Neural cell (in vitro differentiated cells): ENCODE data around the gene UBA3. TPM values are rescaled to one million over a fixed set of nuclear protein-coding genes. Genes with fewer than 3 reads are reported as not detected.

ENCODE experiments used
- H2AFZ ChIP-seq: fragments of 200-600, 300-800 bp; sonication (generic), shearing (Covaris generic); 2 replicates; pipeline ENCODE4 v1.6.0; 2014; ENCODE audit warnings: low read depth, mild to moderate bottlenecking, antibody characterized with exemption, low read length, moderate library complexity
- H3F3A ChIP-seq: fragments of 200-600 bp; shearing (Covaris generic); 2 replicates; pipeline ENCODE4 v1.6.1; 2016; ENCODE audit warnings: mild to moderate bottlenecking, moderate library complexity, mixed read lengths, antibody characterized with exemption, low read length; ENCODE audit not compliant: insufficient read depth, poor library complexity, severe bottlenecking
- H3K27ac ChIP-seq: fragments of 200-600, 300-800 bp; sonication (generic), shearing (Covaris generic); 2 replicates; pipeline ENCODE4 v1.5.1; 2014; ENCODE audit warnings: mild to moderate bottlenecking, low read length, moderate library complexity
- H3K27me3 ChIP-seq: fragments of 300-800, 200-600 bp; sonication (generic), shearing (Covaris generic); 2 replicates; pipeline ENCODE4 v1.6.0; 2014; ENCODE audit warnings: mild to moderate bottlenecking, low read depth, low read length, moderate library complexity; ENCODE audit not compliant: insufficient read depth
- H3K36me3 ChIP-seq: fragments of 300-800, 200-600 bp; sonication (generic), shearing (Covaris generic); 2 replicates; pipeline ENCODE4 v1.5.1; 2014; ENCODE audit warnings: mild to moderate bottlenecking, antibody characterized with exemption, low read length, moderate library complexity; ENCODE audit not compliant: insufficient read depth
- H3K4me2 ChIP-seq: fragments of 300-800, 200-600 bp; sonication (generic), shearing (Covaris generic); 2 replicates; pipeline ENCODE4 v1.6.0; 2014; ENCODE audit warnings: mild to moderate bottlenecking, low read length
- H3K4me3 ChIP-seq: fragments of 300-800, 200-600 bp; sonication (generic), shearing (Covaris generic); 2 replicates; pipeline ENCODE4 v1.5.1; 2014; ENCODE audit warnings: mild to moderate bottlenecking, low read length, moderate library complexity
- H3K79me2 ChIP-seq: fragments of 200-600 bp; shearing (Covaris generic); replicated peaks from 2 replicates; pipeline ENCODE4 v1.6.0; 2014; ENCODE audit warnings: mild to moderate bottlenecking, low read length, moderate library complexity; ENCODE audit not compliant: insufficient read depth
- H3K9ac ChIP-seq: fragments of 300-800, 200-600 bp; sonication (generic), shearing (Covaris generic); 2 replicates; pipeline ENCODE4 v1.6.1; 2016; ENCODE audit warnings: mild to moderate bottlenecking, low read length, mixed read lengths
- H3K9me2 ChIP-seq: fragments of 200-600 bp; shearing (Covaris generic); 2 replicates; pipeline ENCODE4 v1.6.1; 2016; ENCODE audit warnings: mild to moderate bottlenecking, low read length, mixed read lengths; ENCODE audit not compliant: insufficient read depth
- H3K9me3 ChIP-seq: fragments of 200-600, 300-800 bp; sonication (generic), shearing (Covaris generic); 2 replicates; pipeline ENCODE4 v1.6.1; 2016; ENCODE audit warnings: mild to moderate bottlenecking, mixed run types, low read length, moderate library complexity, mixed read lengths
- H4K20me1 ChIP-seq: fragments of 200-600 bp; shearing (Covaris generic); 2 replicates; pipeline ENCODE4 v1.6.1; 2016; ENCODE audit warnings: mild to moderate bottlenecking, mixed run types; ENCODE audit not compliant: insufficient read depth
- CTCF ChIP-seq: fragments of 450-650 bp; IDR thresholded peaks from 2 replicates; pipeline ENCODE4 v1.5.1; 2014; ENCODE audit warnings: antibody characterized with exemption, mild to moderate bottlenecking, moderate library complexity; ENCODE audit not compliant: poor library complexity, severe bottlenecking
- EP300 ChIP-seq: fragments of 450-650 bp; conservative IDR thresholded peaks from 2 replicates; pipeline ENCODE4 v1.6.1; 2014; ENCODE audit warnings: antibody characterized with exemption, mild to moderate bottlenecking, moderate library complexity; ENCODE audit not compliant: poor library complexity, severe bottlenecking
- EZH2 ChIP-seq: fragments of 200-600, 300-800 bp; shearing (Covaris generic), sonication (generic); IDR thresholded peaks from 2 replicates; pipeline ENCODE4 v1.6.1; 2014; ENCODE audit warnings: antibody characterized with exemption, low read length, borderline replicate concordance, mild to moderate bottlenecking; ENCODE audit not compliant: insufficient read depth, poor library complexity, severe bottlenecking
- MXI1 ChIP-seq: fragments of 450-650 bp; conservative IDR thresholded peaks from 2 replicates; pipeline ENCODE4 v1.6.1; 2014; ENCODE audit warnings: antibody characterized with exemption, mild to moderate bottlenecking; ENCODE audit not compliant: poor library complexity, severe bottlenecking
- POLR2AphosphoS5 ChIP-seq: IDR thresholded peaks from 2 replicates; pipeline ENCODE4 v1.6.1; 2012
- RAD21 ChIP-seq: fragments of 450-650 bp; conservative IDR thresholded peaks from 2 replicates; pipeline ENCODE4 v1.6.1; 2014; ENCODE audit warnings: antibody characterized with exemption, mild to moderate bottlenecking, moderate library complexity
- REST ChIP-seq: IDR thresholded peaks from 2 replicates; pipeline ENCODE4 v1.6.1; 2012; ENCODE audit warnings: borderline replicate concordance
- SMC3 ChIP-seq: fragments of 450-650 bp; conservative IDR thresholded peaks from 2 replicates; pipeline ENCODE4 v1.6.1; 2014; ENCODE audit warnings: antibody characterized with exemption, mild to moderate bottlenecking, moderate library complexity; ENCODE audit not compliant: poor library complexity
- TAF1 ChIP-seq: IDR thresholded peaks from 2 replicates; pipeline ENCODE4 v1.6.1; 2012; ENCODE audit warnings: low read depth
- polyA plus RNA-seq: library from polyadenylated mRNA; depleted of rRNA; stranded (reverse); fragments of >200 nt; gene quantifications from 2 replicates; pipeline ENCODE4 v1.2.3, GENCODE V29; 2014

UBA3 gene
- polyA plus RNA-seq, 1 donor from 2014 or later: 168 TPM

- no peak overlapping the region for H3K4me2 ChIP-seq
- no peak overlapping the region for H3K27ac ChIP-seq
- H3F3A ChIP-seq: no peaks in the 10 kb centered on the region
- no peaks in the 10 kb centered on the region for H3K27me3 ChIP-seq
- H3K9ac ChIP-seq: no peak overlapping the region
- H3K4me3 ChIP-seq: no peak overlapping the region
- no peaks in the 10 kb centered on the region for H3K79me2 ChIP-seq
- no peak overlapping the region for H2AFZ ChIP-seq
- H3K9me3 ChIP-seq: no peaks in the 10 kb centered on the region
- no peaks in the 10 kb centered on the region for H3K9me2 ChIP-seq
- H3K36me3 ChIP-seq: peaks cover 14% of the 10 kb centered on the region
- TF ChIP-seq EP300 (no peak), TAF1 (no peak), SMC3 (no peak), RAD21 (no peak), CTCF (no peak), MXI1 (no peak), POLR2AphosphoS5 (no peak), REST (no peak), EZH2 (no peak)
- no peaks in the 10 kb centered on the region for H4K20me1 ChIP-seq
Measured at GRCh38 chr3:69031635-69032034, 48.5 kb downstream of the UBA3 start.

DNA sequence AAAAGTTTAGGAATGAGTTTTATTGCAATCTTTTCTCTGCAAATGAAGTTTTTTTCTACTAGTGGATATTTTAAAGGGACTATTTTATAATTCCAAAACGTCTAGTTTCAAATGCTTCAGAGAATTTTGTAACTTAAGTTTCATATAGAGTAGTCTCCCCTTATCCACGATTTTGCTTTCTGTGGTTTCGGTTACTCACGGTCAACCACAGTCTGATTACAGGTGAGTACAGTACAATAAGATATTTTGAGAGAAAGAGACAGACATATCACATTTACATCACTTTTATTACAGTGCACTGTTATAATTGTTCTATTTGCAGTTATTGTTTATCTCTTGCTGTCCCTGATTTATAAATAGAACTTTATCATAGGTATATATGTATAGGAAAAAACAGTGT, 59.3 kb downstream of the UBA3 start:
- no peaks in the 10 kb centered on the region for H3K27me3 ChIP-seq
- no peak overlapping the region for H3K4me3 ChIP-seq
- no peaks in the 10 kb centered on the region for H3K9me3 ChIP-seq
- H2AFZ ChIP-seq: no peak overlapping the region
- peaks cover 10% of the 10 kb centered on the region for H3K36me3 ChIP-seq
- no peak overlapping the region for H3K27ac ChIP-seq
- no peaks in the 10 kb centered on the region for H3K79me2 ChIP-seq
- H3K4me2 ChIP-seq: no peak overlapping the region
- no peaks in the 10 kb centered on the region for H3F3A ChIP-seq
- no peak for TF ChIP-seq EZH2
- no peak for TF ChIP-seq RAD21
- no peak for TF ChIP-seq MXI1
- TF ChIP-seq REST: no peak
- TF ChIP-seq SMC3: no peak
- no peaks in the 10 kb centered on the region for H4K20me1 ChIP-seq
- H3K9me2 ChIP-seq: no peaks in the 10 kb centered on the region
- H3K9ac ChIP-seq: no peak overlapping the region
